Osteoblast (primary cell): ENCODE results near the gene GNPAT. TPM values are rescaled to one million over a fixed set of nuclear protein-coding genes. Genes with fewer than 3 reads are reported as not detected.

Experiments used
- DNase-seq: peaks from one replicate; pipeline ENCODE4 v3.0.0; 2011; ENCODE audit warnings: low spot score, mixed read lengths; ENCODE audit not compliant: insufficient read length; ENCODE audit errors: missing footprints
- H2AFZ ChIP-seq: 2 replicates; pipeline ENCODE4 v1.6.0; 2011; ENCODE audit warnings: mild to moderate bottlenecking, low read length
- H3K27ac ChIP-seq: 2 replicates; pipeline ENCODE4 v1.5.1; 2011; ENCODE audit warnings: mild to moderate bottlenecking, low read depth, low read length, moderate library complexity
- H3K27me3 ChIP-seq: 2 replicates; pipeline ENCODE4 v1.6.0; 2012; ENCODE audit warnings: mild to moderate bottlenecking, control low read depth, inconsistent platforms, low read length, moderate library complexity; ENCODE audit not compliant: insufficient read depth
- H3K36me3 ChIP-seq: 2 replicates; pipeline ENCODE4 v1.5.1; 2011; ENCODE audit warnings: mild to moderate bottlenecking, low read length, control low read depth, moderate library complexity; ENCODE audit not compliant: insufficient read depth
- H3K4me1 ChIP-seq: 2 replicates; pipeline ENCODE4 v1.5.1; 2011; ENCODE audit warnings: mild to moderate bottlenecking, low read length, control low read depth, moderate library complexity; ENCODE audit not compliant: insufficient read depth
- H3K4me2 ChIP-seq: 2 replicates; pipeline ENCODE4 v1.6.0; 2011; ENCODE audit warnings: mild to moderate bottlenecking, low read length; ENCODE audit not compliant: insufficient read depth
- H3K4me3 ChIP-seq: fragments of 200-600 bp; sonication (generic); 3 replicates; pipeline ENCODE4 v1.5.1; 2012; ENCODE audit warnings: mild to moderate bottlenecking, low read length, inconsistent platforms; ENCODE audit not compliant: insufficient read depth
- H3K79me2 ChIP-seq: 2 replicates; pipeline ENCODE4 v1.6.0; 2012; ENCODE audit warnings: mild to moderate bottlenecking, low read length, control low read depth, inconsistent platforms; ENCODE audit not compliant: insufficient read depth
- H3K9me3 ChIP-seq: 2 replicates; pipeline ENCODE4 v1.5.1; 2011; ENCODE audit warnings: low read depth, low read length, control low read depth
- H4K20me1 ChIP-seq: 2 replicates; pipeline ENCODE4 v1.6.0; 2012; ENCODE audit warnings: mild to moderate bottlenecking, low read length, control low read depth; ENCODE audit not compliant: insufficient read depth
- total RNA-seq: library from RNA; depleted of rRNA; stranded (reverse); fragments of >200 nt; gene quantifications from 2 replicates; pipeline ENCODE4 v1.2.3, GENCODE V29; 2012
- TF ChIP-seq, protein P1 (sequence below): IDR thresholded peaks from 2 replicates; pipeline ENCODE4 v1.5.1; 2011; ENCODE audit warnings: mild to moderate bottlenecking, low read depth, low read length, moderate library complexity; ENCODE audit errors: extremely low read depth

GNPAT gene
- total RNA-seq, 1 donor = 52.1 TPM

DNA sequence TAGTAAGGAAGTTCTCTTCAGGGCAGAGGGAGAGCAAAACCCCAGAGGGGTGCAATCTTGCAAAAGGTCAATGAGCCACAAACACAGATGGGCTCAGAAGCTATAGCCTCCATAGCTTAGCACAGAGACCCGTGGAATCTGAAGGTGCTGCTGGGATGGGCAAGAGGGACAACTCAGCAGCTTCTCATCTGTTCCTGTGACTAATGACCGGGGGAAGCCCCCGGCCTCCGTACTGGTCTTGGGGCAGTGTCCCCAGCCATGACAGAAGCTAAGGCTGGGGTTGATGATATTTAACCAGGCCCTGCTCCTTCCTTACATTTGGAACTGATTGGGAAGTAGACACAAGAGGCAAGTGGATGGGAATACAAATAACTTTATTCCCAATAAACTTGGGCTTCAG, 77.6 kb downstream of the GNPAT start:
- TF ChIP-seq, protein P1, sequence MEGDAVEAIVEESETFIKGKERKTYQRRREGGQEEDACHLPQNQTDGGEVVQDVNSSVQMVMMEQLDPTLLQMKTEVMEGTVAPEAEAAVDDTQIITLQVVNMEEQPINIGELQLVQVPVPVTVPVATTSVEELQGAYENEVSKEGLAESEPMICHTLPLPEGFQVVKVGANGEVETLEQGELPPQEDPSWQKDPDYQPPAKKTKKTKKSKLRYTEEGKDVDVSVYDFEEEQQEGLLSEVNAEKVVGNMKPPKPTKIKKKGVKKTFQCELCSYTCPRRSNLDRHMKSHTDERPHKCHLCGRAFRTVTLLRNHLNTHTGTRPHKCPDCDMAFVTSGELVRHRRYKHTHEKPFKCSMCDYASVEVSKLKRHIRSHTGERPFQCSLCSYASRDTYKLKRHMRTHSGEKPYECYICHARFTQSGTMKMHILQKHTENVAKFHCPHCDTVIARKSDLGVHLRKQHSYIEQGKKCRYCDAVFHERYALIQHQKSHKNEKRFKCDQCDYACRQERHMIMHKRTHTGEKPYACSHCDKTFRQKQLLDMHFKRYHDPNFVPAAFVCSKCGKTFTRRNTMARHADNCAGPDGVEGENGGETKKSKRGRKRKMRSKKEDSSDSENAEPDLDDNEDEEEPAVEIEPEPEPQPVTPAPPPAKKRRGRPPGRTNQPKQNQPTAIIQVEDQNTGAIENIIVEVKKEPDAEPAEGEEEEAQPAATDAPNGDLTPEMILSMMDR = no peak
- Histone ChIP-seq H3K27ac (no peak overlapping the region), H3K27me3 (no peaks in the 10 kb centered on the region), H3K4me2 (no peak overlapping the region), H3K4me1 (no peaks in the 10 kb centered on the region), H4K20me1 (no peaks in the 10 kb centered on the region), H3K36me3 (no peaks in the 10 kb centered on the region), H3K4me3 (no peak overlapping the region), H2AFZ (no peak overlapping the region), H3K9me3 (no peaks in the 10 kb centered on the region), H3K79me2 (no peaks in the 10 kb centered on the region)
- DNase-seq = no peak

DNA sequence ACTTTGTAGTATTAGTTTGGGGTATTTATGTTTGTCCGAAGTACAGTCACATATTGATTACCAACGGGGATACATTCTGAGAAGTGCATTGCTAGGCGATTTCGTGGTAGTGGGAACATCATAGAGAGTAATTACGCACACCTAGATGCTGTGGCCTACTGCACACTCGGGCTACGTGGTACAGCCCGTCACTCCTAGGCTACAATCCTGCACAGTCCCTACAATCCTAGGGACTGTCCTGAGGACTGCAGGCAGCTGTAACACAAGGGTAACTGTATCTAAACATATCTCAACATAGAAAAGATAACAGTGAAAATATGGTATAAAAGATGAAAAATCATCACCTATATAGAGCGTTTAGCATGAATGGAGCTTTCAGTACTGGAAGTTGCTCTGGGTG, 78.1 kb downstream of the GNPAT start:
- Histone ChIP-seq H3K36me3 (no peaks in the 10 kb centered on the region), H4K20me1 (no peaks in the 10 kb centered on the region), H3K9me3 (no peaks in the 10 kb centered on the region), H3K27me3 (no peaks in the 10 kb centered on the region), H3K4me2 (no peak overlapping the region), H3K79me2 (no peaks in the 10 kb centered on the region), H3K4me1 (no peaks in the 10 kb centered on the region), H3K27ac (no peak overlapping the region), H3K4me3 (no peak overlapping the region), H2AFZ (no peak overlapping the region)
- TF ChIP-seq, protein P1 = no peak
- DNase-seq = no peak

DNA sequence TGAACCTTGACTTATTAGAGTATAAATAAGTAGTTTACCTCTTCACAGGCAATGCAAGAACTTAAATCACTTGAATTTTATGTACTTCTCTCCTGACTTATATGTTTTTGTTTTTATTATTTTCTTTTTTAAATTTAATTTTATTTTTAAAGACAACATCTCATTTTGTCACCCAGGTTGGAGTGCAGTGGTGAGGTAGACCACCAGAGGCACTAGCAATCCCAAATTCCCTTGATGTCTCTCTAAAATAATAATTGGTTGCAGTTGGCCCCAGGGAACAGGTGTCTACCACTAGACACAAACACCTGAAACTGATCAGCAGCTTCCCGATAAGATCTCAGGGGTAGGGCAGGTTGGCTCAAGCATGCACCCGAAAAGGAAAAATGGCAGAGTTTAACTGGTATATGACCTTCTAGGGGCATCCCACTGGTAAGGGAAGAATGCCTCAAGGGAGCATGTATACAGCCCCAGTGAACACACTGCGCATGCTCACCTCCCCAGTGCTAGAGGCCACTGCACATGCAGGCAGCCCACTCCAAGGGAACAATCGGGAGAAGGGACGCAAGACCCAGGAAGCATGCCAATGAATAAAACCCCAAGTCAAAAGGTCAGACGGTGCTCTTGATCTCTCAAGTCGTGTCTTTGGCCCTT, 82.0 kb downstream of the GNPAT start:
- H3K4me1 ChIP-seq = no peaks in the 10 kb centered on the region
- no peaks in the 10 kb centered on the region for H3K9me3 ChIP-seq
- no peaks in the 10 kb centered on the region for H4K20me1 ChIP-seq
- DNase-seq = no peak
- H3K36me3 ChIP-seq = no peaks in the 10 kb centered on the region
- TF ChIP-seq, protein P1 = no peak
- H3K27ac ChIP-seq = no peak overlapping the region
- H3K27me3 ChIP-seq = no peaks in the 10 kb centered on the region
- no peak overlapping the region for H2AFZ ChIP-seq
- H3K79me2 ChIP-seq = no peaks in the 10 kb centered on the region
- no peak overlapping the region for H3K4me3 ChIP-seq
- no peak overlapping the region for H3K4me2 ChIP-seq

DNA sequence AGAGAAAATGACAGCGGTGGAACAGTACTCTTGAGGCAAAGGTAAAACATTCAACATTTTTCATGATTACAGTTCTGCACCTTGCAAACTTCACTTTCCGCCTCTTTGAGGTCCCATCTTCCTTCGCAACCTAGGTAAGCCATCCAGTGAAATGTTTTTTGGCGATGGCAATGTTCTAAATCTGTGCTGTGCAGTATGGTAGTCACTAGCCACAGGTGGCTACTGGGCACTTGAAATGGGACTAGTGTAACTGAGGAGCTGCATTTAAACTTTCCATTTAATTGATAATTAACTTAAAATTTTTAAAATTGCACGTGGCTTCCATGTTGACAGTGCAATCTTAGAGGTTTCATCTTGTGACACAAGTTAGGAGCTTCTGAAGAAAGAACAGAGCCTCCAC, 83.6 kb downstream of the GNPAT start:
- H2AFZ ChIP-seq = no peak overlapping the region
- DNase-seq = no peak
- no peaks in the 10 kb centered on the region for H4K20me1 ChIP-seq
- H3K4me2 ChIP-seq = no peak overlapping the region
- no peaks in the 10 kb centered on the region for H3K79me2 ChIP-seq
- H3K27me3 ChIP-seq = no peaks in the 10 kb centered on the region
- no peaks in the 10 kb centered on the region for H3K4me1 ChIP-seq
- H3K36me3 ChIP-seq = no peaks in the 10 kb centered on the region
- no peaks in the 10 kb centered on the region for H3K9me3 ChIP-seq
- H3K4me3 ChIP-seq = no peak overlapping the region
- H3K27ac ChIP-seq = no peak overlapping the region
- TF ChIP-seq, protein P1 = no peak
